Measurements from ENCODE around the gene GOSR1.
"Not testable (repeated sequence)": the region's sequence is repeated elsewhere in the genome, so short reads cannot be mapped to it uniquely, and the experiment has no call there.

Gene GOSR1

DNA sequence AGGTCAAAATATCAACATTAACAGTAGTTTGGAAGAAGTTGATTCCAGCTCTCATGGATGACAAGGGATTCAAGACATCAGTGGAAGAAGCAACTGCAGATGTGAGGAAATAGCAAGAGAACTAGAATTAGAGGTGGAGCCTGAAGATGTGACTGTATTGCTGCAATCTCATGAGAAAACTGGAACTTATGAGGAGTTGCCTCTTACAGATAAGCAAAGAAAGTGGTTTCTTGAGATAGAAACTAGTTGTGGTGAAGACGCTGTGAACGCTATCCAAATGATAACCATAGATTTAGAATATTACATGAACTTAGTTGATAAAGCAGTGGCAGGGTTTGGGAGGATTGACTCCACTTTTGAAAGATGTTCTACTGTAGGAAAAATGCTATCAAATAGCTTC, 67.8 kb downstream of the GOSR1 start:
- DNase-seq (ENCODE audit: low read depth), result no peak
- TF ChIP-seq, protein P1, sequence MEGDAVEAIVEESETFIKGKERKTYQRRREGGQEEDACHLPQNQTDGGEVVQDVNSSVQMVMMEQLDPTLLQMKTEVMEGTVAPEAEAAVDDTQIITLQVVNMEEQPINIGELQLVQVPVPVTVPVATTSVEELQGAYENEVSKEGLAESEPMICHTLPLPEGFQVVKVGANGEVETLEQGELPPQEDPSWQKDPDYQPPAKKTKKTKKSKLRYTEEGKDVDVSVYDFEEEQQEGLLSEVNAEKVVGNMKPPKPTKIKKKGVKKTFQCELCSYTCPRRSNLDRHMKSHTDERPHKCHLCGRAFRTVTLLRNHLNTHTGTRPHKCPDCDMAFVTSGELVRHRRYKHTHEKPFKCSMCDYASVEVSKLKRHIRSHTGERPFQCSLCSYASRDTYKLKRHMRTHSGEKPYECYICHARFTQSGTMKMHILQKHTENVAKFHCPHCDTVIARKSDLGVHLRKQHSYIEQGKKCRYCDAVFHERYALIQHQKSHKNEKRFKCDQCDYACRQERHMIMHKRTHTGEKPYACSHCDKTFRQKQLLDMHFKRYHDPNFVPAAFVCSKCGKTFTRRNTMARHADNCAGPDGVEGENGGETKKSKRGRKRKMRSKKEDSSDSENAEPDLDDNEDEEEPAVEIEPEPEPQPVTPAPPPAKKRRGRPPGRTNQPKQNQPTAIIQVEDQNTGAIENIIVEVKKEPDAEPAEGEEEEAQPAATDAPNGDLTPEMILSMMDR (conservative IDR thresholded peaks at IDR 0.05; ENCODE audit: low read depth, low read length), result no peak

DNA sequence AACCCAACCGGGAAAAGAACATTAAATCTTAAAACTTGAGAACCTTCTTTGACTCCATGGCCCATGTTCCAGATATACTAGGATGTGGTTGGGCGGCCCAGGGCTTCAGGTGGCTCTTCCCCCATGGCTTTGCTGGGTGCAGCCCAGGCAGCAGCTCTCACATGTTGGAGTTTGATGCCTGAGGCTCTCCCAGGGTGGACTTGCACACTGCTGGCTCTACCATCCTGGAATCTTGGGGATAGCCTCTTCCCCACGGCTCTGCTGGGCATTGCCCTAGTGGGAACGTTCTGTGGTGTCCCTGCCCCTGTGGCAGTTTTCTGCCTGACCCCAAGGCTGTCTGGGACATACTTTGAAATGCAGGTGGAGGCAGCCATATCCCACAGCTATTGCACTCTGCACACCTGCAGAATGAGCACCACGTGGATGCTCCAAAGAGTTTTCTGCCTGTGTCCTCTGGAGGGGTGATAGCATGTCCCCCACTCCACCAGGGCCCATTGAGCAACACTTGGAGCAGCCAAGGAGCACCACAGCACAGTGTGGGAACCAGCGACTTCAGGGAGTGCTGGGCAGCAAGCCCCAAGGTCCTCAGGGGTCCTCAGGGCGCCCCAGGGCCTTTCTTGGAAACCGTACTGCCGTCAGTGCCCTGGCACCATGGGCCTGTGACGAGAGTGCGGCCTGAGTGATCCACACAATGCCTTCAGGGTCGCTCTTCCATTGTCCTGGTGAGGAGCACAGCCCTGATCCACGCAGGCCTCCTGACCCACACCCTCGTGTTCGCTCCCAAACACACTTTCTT, 70.8 kb downstream of the GOSR1 start:
- TF ChIP-seq, protein P1 (conservative IDR thresholded peaks at IDR 0.05; ENCODE audit: low read depth, low read length), result no peak
- no peak overlapping the region for H3K4me3 ChIP-seq (ENCODE audit: low read depth, low read length)
- no peak for DNase-seq (ENCODE audit: low read depth)

More for the DNA sequence above, 67.8 kb downstream of the GOSR1 start:
- no peak overlapping the region for H3K4me3 ChIP-seq (ENCODE audit: low read depth, low read length)

DNA sequence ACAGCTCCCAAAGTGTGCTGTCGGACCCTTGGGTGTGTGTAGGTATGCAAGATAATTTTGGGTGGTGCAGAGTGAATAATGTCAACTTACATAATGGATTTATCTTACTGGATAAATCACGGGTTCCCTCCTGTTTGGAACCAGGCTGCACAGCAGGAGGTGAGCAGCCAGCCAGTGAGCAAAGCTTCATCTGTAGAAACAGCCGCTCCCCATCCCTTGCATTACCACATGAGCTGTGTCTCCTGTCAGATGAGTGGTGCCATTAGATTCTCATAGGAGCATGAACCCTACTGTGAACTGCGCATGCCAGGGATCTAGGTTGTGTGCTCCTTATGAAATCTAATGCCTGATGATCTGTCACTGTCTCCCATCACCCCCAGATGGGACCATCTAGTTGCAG, 72.0 kb downstream of the GOSR1 start:
- not testable (repeated sequence) for H3K4me3 ChIP-seq (ENCODE audit: low read depth, low read length); DNase-seq (ENCODE audit: low read depth)

DNA sequence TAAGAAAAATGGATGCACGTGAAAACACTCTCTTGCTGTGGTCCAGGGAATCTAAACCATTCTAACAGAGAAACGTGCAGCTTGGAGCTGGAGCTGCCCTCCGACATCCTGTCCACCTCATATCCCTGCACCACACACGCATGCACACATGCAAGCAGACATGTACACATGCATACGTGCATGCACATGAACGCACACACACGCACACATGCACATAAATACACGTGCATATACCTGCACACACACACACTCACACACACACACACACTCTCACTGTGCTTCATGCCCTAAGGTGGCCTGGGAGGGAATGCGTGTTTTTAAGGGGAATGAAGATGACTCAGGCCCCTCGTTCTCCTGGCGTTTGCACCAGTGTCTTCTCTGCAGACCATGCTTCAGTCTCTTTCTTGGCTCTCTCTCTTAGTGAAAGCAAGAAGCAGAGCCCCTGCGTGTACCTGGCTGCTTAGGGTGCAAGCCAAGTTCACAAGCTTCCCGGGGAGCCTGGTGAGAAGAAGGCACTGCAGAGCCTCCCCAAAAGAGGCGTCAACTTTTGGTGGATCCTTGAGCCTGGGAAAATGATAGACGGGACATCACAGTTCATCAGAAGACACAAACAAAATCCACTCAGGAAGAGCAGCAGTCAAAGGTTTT, 72.8 kb downstream of the GOSR1 start:
- TF ChIP-seq, protein P1 (conservative IDR thresholded peaks at IDR 0.05; ENCODE audit: low read depth, low read length), result no peak
- DNase-seq (ENCODE audit: low read depth), result no peak
- H3K4me3 ChIP-seq (ENCODE audit: low read depth, low read length), result no peak overlapping the region

DNA sequence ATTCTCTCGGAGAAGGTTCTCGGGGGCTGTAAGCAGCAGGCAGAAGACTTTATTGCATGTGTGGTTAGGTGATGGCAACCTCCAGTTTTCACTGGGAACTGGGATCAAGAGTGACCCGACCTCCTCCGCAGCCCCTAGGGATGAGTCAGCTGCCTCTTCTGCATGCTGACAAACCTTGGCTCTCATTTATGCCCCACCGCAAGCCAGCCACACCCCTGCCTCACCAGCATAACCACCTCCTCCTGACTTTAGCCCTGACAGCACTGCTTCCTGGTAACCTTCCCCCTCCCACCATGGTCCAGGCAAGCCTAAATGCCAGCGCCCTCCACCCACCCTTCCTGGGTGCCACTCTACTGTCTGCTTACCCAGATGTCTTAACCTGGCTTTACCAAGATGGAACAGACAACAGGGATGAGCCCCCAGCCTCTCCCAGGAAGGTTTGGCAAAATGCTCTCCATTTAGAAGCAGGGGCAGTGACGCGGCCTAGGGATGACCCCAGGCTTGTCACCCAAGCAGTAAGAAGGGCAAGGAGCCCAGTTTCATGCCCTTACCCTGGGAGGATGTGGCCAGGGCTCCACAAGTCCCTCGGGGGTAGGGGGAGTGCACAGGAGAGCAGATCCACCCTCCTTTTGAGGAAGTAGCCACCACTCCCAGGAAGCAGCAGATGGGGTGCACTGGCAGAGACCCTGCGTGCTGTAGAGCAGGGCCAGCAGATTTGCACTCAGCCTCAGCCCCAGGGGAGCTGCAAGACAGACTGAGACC, 73.5 kb downstream of the GOSR1 start:
- no peak overlapping the region for H3K4me3 ChIP-seq (ENCODE audit: low read depth, low read length)
- TF ChIP-seq, protein P1 (conservative IDR thresholded peaks at IDR 0.05; ENCODE audit: low read depth, low read length), result no peak
- no peak for DNase-seq (ENCODE audit: low read depth)

DNA sequence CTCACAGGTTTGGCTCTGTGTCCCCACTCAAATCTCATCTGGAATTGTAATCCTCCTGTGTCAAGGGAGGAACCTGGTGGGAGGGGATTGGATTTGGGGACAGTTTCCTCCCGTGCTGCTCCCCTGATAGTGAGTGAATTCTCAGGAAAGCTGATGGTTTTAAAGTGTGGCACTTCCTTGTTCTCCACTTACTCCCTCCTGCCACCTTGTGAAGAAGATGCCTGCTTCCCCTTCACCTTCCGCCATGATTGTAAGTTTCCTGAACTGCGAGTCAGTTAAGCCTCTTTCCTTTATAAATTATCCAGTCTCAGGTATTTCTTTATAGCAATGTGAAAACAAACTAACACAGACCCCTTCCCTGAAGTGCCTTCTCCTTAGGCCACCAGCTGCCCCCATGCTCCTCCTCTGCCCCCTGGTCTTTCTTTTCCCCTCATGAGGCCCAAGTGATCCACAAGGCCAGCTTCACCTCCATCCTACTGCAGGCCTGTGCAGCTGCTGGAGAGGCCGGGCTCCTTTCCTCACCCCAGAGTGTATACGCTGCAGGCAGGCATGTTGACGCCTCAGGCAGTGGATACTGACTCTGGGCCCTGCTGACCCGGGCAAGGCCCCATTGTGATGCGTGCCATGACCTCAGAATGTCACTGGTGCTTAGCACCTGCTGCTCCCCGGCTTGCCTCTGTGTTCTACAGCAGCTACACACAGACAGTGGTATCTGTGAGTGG, 74.2 kb downstream of the GOSR1 start:
- H3K4me3 ChIP-seq (ENCODE audit: low read depth, low read length); DNase-seq (ENCODE audit: low read depth): not testable (repeated sequence)

DNA sequence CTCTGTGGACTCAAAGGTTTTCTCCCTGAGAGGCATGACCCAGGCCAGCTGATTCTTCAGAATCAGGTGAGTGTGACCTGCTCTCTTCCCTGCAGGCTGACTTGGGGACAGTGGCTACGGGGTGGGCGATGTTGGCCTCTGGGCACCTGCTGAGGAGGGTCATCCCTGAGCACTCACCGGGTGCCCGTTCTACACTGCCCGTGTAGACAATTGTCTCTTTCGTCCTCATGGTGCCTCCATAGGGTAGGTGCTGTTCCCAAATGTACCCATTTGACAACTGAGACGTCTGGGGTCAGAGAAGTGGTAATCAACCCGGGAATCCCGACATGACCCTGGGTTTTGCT, 74.8 kb downstream of the GOSR1 start:
- DNase-seq (ENCODE audit: low read depth), result no peak
- H3K4me3 ChIP-seq (ENCODE audit: low read depth, low read length), result no peak overlapping the region
- TF ChIP-seq, protein P1 (conservative IDR thresholded peaks at IDR 0.05; ENCODE audit: low read depth, low read length), result no peak

All from choroid plexus epithelial cell (primary cell).